H54 (cell line): ENCODE measurements around the gene BLOC1S1.

Source experiments
- DNase-seq: peaks from one replicate; pipeline ENCODE4 v3.0.0; 2011; ENCODE audit warnings: low spot score, mixed read lengths; ENCODE audit not compliant: insufficient read length
- FAIRE-seq: peaks from 3 replicates; lab custom pipeline; 2011; peaks lifted over from hg19 to GRCh38; lab: Jason Lieb, UNC
- POLR2A ChIP-seq: IDR thresholded peaks from 2 replicates; pipeline ENCODE4 v1.6.1; 2011; ENCODE audit warnings: low read depth, mild to moderate bottlenecking, low read length

The BLOC1S1 gene

DNA sequence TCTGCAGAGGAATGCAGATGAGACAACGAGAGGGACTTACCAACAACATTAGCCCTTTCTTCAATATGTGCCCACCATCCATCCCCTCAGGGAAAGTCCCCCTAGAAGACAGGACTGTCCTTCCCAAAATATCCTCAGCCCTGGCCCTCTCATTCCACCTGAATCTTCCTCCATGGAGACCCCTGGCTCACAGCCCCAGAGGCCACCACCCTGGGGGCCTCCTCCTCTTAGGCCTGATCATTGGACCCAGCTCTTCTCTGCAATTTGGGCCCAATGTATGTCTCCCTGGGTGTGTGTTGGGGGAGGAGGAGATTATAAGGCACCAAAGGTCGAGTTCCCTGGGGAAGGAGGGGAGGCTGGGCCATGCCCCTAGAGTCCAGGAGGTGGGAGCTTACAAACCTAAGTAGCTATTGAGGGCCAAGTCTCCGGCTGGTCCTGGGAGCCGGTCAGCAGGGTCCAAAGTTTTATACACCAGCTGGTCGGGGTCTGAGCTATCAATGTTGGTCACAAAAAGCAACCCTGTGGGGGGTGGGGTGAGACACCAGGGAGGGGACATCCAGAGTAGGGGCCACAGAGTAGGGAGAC is 16.3 kb upstream of the BLOC1S1 start:
- DNase-seq (no peak), FAIRE-seq (no peak)
- TF ChIP-seq POLR2A = no peak

GRCh38 chr12:55700255-55701018 is 15.4 kb upstream of the BLOC1S1 start:
- peak; percentile 74 for DNase-seq
- FAIRE-seq = peak; percentile 83
- TF ChIP-seq POLR2A = no peak

GRCh38 chr12:55702861-55703260 is 13.0 kb upstream of the BLOC1S1 start:
- DNase-seq (no peak), FAIRE-seq (no peak)
- no peak for TF ChIP-seq POLR2A

DNA sequence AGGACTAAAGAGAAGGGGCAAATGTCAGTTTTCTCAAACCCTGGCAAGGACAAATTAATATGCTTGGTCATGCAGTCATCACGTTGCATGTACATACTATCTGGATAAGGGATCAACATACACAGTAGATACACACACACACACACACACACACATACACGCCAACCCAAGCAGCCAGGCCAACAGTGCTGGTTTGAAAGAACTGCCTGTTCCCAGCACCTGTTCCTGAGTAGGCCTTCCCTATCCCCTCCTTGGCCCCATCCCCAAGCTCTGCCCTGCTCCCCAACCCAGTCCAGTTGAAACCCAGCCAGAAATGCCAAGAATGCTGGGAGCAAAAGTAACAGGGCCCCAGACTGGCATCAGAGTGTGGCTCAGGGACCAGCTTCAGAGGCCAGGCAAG is 12.6 kb upstream of the BLOC1S1 start:
- FAIRE-seq = no peak
- TF ChIP-seq POLR2A = no peak

GRCh38 chr12:55703901-55704761 is 11.7 kb upstream of the BLOC1S1 start:
- no peak for DNase-seq
- no peak for TF ChIP-seq POLR2A
- no peak for FAIRE-seq

More for the DNA sequence above, 12.6 kb upstream of the BLOC1S1 start:
- DNase-seq = no peak

GRCh38 chr12:55704824-55705718 is 10.8 kb upstream of the BLOC1S1 start:
- no peak for FAIRE-seq
- no peak for TF ChIP-seq POLR2A
- DNase-seq = no peak

GRCh38 chr12:55705782-55706402 is 10.0 kb upstream of the BLOC1S1 start:
- no peak for DNase-seq
- no peak for FAIRE-seq
- no peak for TF ChIP-seq POLR2A

GRCh38 chr12:55706568-55707218 is 9.2 kb upstream of the BLOC1S1 start:
- no peak for FAIRE-seq

GRCh38 chr12:55707219-55707671 is 8.6 kb upstream of the BLOC1S1 start:
- FAIRE-seq (no peak), DNase-seq (no peak)
- TF ChIP-seq POLR2A = no peak

More at GRCh38 chr12:55706568-55707218, 9.2 kb upstream of the BLOC1S1 start:
- no peak for TF ChIP-seq POLR2A
- DNase-seq = no peak

DNA sequence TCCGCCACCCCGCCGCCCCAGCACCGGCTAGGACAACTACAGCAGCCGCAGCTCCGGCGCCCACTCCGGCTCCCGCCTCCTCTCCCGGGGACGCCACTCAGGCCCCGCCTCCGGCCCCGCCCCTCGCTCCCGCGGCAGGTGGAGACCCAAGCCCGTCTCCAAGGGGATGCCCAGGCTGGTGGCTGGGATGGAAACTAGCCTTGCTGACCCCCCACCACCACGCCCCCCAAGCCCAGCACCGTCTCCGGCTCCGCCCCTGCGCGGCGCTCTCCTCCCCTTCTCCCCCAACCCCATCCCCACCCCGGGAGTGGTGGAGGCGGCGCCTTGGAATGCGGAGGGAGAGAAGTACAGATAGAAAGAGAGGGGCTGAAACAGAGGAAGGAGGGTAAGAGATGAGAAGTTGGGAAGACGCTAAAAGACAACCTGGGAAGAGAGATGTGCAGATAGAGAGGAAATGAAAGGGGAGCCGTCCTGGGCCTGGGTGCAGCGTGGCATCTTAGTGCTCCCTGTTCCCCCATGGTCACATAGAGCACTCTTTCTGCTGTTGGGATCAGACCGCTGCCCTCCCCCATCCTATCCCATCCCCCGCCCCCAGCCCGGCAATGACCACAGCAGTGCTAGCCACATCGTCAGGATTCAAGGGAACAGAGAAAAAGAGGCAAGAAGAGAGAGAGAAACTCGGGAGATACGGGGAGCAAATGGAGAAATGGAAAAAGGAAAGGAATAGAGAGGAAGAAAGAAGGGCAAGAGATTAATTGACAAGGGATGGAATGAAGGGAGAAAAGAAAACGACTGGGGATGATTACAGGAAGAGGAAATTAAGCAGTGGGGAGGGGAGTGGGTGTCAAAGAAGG is 7.8 kb upstream of the BLOC1S1 start, which contains the start of gene ITGA7:
TSS of gene ITGA7 (minus strand) at position 64 of the 854 bp plus-strand sequence. CDS start 222 bp downstream, outside the sequence.
- peak; percentile 74 for DNase-seq
- TF ChIP-seq POLR2A = no peak
- no peak for FAIRE-seq

GRCh38 chr12:55708695-55709233 is 7.1 kb upstream of the BLOC1S1 start:
- DNase-seq = no peak

More at GRCh38 chr12:55708695-55709233, 7.1 kb upstream of the BLOC1S1 start:
- no peak for FAIRE-seq
- TF ChIP-seq POLR2A = no peak
